SK-N-SH treated with all-trans-retinoic acid at 6 μM for 48 hours (cell line): ENCODE results near the gene GID8.

Experiments
- ATAC-seq: fragments of 200-7000 bp; cut with Tn5 transposase; 3 replicates; pipeline ENCODE4 v1.9.1; 2020; ENCODE audit warnings: mild to moderate bottlenecking, moderate library complexity
- ARNTL ChIP-seq: fragments of 450-650 bp; formaldehyde crosslinking; IDR thresholded peaks from 2 replicates; pipeline ENCODE4 v1.5.0; 2020; ENCODE audit warnings: low read depth, mild to moderate bottlenecking, moderate library complexity, borderline replicate concordance
- BACH2 ChIP-seq: fragments of 250-450 bp; sonication (Bioruptor Pico); IDR thresholded peaks from 2 replicates; pipeline ENCODE4 v1.9.0; 2021; ENCODE audit warnings: mild to moderate bottlenecking, borderline replicate concordance
- CREB5 ChIP-seq: fragments of 250-450 bp; sonication (Bioruptor Pico); IDR thresholded peaks from 2 replicates; pipeline ENCODE4 v1.5.1; 2020; ENCODE audit warnings: low read depth, mild to moderate bottlenecking, moderate library complexity
- CSDC2 ChIP-seq: fragments of 250-450 bp; sonication (Bioruptor Pico); IDR thresholded peaks from 2 replicates; pipeline ENCODE4 v1.5.0; 2020; ENCODE audit warnings: mild to moderate bottlenecking, moderate library complexity
- ESRRG ChIP-seq: fragments of 250-450 bp; sonication (Bioruptor Pico); IDR thresholded peaks from 2 replicates; pipeline ENCODE4 v1.6.1; 2021; ENCODE audit warnings: mild to moderate bottlenecking
- GLIS3 ChIP-seq: fragments of 250-450 bp; sonication (Bioruptor Pico); IDR thresholded peaks from 2 replicates; pipeline ENCODE4 v1.5.0; 2020; ENCODE audit warnings: mild to moderate bottlenecking, moderate library complexity
- ISL1 ChIP-seq: fragments of 250-450 bp; sonication (Bioruptor Pico); IDR thresholded peaks from 2 replicates; pipeline ENCODE4 v2.1.2; 2022; ENCODE audit warnings: mild to moderate bottlenecking, moderate library complexity
- PATZ1 ChIP-seq: fragments of 250-450 bp; sonication (Bioruptor Pico); IDR thresholded peaks from 2 replicates; pipeline ENCODE4 v1.8.0; 2020; ENCODE audit warnings: mild to moderate bottlenecking, moderate library complexity, borderline replicate concordance
- POU6F1 ChIP-seq: fragments of 250-450 bp; sonication (Bioruptor Pico); IDR thresholded peaks from 2 replicates; pipeline ENCODE4 v1.8.0; 2021; ENCODE audit warnings: low read depth, mild to moderate bottlenecking, moderate library complexity, borderline replicate concordance
- PPARA ChIP-seq: fragments of 250-450 bp; sonication (Bioruptor Pico); IDR thresholded peaks from 2 replicates; pipeline ENCODE4 v1.5.0; 2020; ENCODE audit warnings: mild to moderate bottlenecking, borderline replicate concordance
- RARB ChIP-seq: fragments of 250-450 bp; sonication (Bioruptor Pico); IDR thresholded peaks from 2 replicates; pipeline ENCODE4 v1.8.0; 2021; ENCODE audit warnings: mild to moderate bottlenecking, moderate library complexity
- SNAI2 ChIP-seq: fragments of 250-450 bp; sonication (Bioruptor Pico); IDR thresholded peaks from 2 replicates; pipeline ENCODE4 v1.5.0; 2020; ENCODE audit warnings: mild to moderate bottlenecking, moderate library complexity
- TCF4 ChIP-seq: fragments of 250-450 bp; sonication (Bioruptor Pico); IDR thresholded peaks from 2 replicates; pipeline ENCODE4 v1.8.0; 2021; ENCODE audit warnings: mild to moderate bottlenecking, moderate library complexity, borderline replicate concordance
- TSHZ2 ChIP-seq: fragments of 250-450 bp; sonication (Bioruptor Pico); IDR thresholded peaks from 2 replicates; pipeline ENCODE4 v1.5.0; 2020; ENCODE audit warnings: mild to moderate bottlenecking, moderate library complexity
- ZC3H10 ChIP-seq: fragments of 250-450 bp; sonication (Bioruptor Pico); IDR thresholded peaks from 2 replicates; pipeline ENCODE4 v1.5.1; 2021; ENCODE audit warnings: mild to moderate bottlenecking, moderate library complexity
- ZFP3 ChIP-seq: fragments of 250-450 bp; sonication (Bioruptor Pico); IDR thresholded peaks from 2 replicates; pipeline ENCODE4 v1.5.0; 2020; ENCODE audit warnings: mild to moderate bottlenecking, moderate library complexity
- ZFP30 ChIP-seq: fragments of 450-650 bp; formaldehyde crosslinking; IDR thresholded peaks from 2 replicates; pipeline ENCODE4 v1.5.0; 2022; ENCODE audit warnings: mild to moderate bottlenecking, moderate library complexity
- ZNF70 ChIP-seq: fragments of 450-650 bp; formaldehyde crosslinking; IDR thresholded peaks from 2 replicates; pipeline ENCODE4 v1.5.0; 2020; ENCODE audit warnings: mild to moderate bottlenecking, moderate library complexity
- ZNF8 ChIP-seq: fragments of 450-650 bp; formaldehyde crosslinking; IDR thresholded peaks from 2 replicates; pipeline ENCODE4 v1.5.0; 2020; ENCODE audit warnings: mild to moderate bottlenecking, moderate library complexity

The GID8 gene

DNA sequence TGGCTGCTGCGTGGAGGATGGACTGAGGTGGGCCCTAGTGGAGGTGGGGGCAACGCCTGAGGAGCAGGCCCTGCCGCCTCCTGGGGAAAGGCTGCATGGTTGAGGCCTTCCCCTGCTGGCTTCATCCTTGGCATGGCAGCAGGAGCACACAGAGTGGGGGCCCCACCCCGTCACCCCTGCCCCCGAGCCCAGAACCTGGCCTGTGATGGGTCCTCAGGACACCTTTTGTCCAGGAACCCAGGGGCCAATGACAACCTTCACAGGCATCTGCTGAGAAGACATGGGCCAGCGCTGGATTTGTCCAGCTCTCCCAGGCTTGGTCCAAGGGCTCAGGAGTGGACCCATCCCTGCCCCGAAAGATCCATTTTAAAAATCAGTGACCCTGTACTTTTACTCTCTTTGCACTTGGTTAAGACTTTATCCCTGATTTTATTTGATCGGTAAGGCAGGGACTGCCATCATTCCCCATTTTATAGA lies 14.0 kb downstream of the GID8 start:
- TF ChIP-seq PPARA (CRISPR knock-in tag) = no peak
- TF ChIP-seq, all 23 proteins: peak for 0
- no peak for ATAC-seq

DNA sequence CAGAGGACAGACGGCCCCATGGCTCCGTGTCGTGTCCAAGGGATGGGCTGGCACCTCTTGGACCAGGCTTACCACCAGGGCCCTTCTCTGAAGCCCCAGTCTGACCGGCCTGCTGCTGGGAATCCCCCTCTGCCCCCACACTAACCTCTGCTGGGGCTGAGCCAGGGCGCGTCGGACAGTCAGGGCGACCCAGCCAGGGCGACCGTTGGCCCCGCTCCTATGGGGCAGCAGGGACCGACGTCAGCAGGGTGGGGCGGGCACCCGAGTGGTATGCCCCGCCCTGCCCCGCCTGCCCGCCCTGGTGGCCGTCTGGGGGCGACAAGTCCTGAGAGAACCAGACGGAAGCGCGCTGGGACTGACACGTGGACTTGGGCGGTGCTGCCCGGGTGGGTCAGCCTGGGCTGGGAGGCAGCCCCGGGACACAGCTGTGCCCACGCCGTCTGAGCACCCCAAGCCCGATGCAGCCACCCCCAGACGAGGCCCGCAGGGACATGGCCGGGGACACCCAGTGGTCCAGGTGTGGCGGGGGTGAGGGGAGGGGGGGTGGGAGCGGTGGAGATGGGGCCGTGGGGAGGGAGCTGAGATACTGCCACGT lies 14.5 kb downstream of the GID8 start, which contains the start of gene SLC17A9:
SLC17A9 (plus strand) TSS at position 337 of the 595 bp plus-strand sequence; CDS start at position 459, 122 bp downstream.
- ATAC-seq = no peak
- TF ChIP-seq ZFP30 (CRISPR knock-in tag) = no peak
- no peak for TF ChIP-seq TSHZ2 (CRISPR knock-in tag)
- TF ChIP-seq TCF4 = no peak
- no peak for TF ChIP-seq ARNTL (CRISPR knock-in tag)
- TF ChIP-seq PPARA (CRISPR knock-in tag) = no peak
- no peak for TF ChIP-seq RARB (CRISPR knock-in tag)
- no peak for TF ChIP-seq GLIS3 (CRISPR knock-in tag)
- no peak for TF ChIP-seq SNAI2 (CRISPR knock-in tag)
- no peak for TF ChIP-seq BACH2 (CRISPR knock-in tag)
- no peak for TF ChIP-seq POU6F1
- no peak for TF ChIP-seq ZNF8
- no peak for TF ChIP-seq ZC3H10 (CRISPR knock-in tag)
- no peak for TF ChIP-seq ESRRG
- TF ChIP-seq PATZ1 (CRISPR knock-in tag) = no peak
- no peak for TF ChIP-seq CREB5 (CRISPR knock-in tag)
- TF ChIP-seq CSDC2 (CRISPR knock-in tag) = no peak
- TF ChIP-seq ZFP3 (CRISPR knock-in tag) = no peak
- no peak for TF ChIP-seq ZNF70
- TF ChIP-seq ISL1 (CRISPR knock-in tag) = no peak

DNA sequence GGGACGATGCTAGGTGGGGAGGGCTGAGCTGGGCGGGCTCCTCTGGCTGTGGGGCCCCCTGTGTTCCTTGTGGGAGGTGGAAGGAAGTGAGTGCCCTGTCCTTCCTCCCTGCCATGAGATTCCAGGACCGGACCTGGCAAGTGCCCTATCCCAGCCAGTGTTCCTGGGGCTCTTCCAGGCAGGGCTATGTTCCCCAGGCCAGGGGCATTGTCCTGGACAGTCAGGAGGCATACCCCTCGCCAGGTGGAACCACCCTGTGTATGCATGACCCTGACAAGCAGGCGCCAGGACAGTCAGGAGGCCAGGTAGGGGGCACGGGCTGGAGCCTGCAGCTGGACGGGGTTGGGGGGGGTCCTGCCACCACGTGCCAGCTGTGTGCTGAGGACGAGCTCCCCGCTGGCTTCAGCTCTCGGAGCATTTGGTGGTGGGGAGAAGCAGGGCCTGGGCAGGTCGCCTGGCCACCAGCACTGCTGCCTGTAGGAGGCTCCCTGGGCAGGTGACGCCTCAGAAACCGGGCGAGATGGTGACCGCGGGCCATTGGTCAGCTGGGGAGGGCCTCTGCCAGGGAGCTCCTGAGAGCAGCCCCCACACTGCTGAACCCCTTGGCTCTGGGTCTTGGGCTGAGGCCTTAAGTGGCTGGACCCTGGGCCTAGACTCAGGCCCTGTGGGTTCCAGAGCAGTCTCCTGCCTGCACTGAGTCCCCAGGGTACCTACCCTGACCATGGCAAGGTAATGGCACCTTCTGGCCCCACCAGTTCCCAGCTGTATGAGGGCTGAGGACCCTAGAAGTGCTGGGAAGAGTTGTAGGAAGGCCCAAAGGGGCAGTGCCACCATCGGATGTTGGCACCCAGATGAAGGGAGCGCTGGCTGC lies 15.3 kb downstream of the GID8 start:
- no peak for ATAC-seq

More for the DNA sequence above, 15.3 kb downstream of the GID8 start:
- TF ChIP-seq PPARA (CRISPR knock-in tag) = no peak
- no peak for TF ChIP-seq ZFP30 (CRISPR knock-in tag)
- TF ChIP-seq ESRRG = no peak
- TF ChIP-seq RARB (CRISPR knock-in tag) = no peak
- TF ChIP-seq ZC3H10 (CRISPR knock-in tag) = no peak
- TF ChIP-seq GLIS3 (CRISPR knock-in tag) = no peak
